NCI-H524 (cell line): ENCODE measurements around the gene SLC25A23.
A peak's percentile ranks its signal among the peaks of the same experiment; 100 is the strongest.

Experiments used
- DNase-seq, 2 experiments: peaks; one replicate each; lab custom pipeline; 2025; lab: John Stamatoyannopoulos, UW

SLC25A23 gene

GRCh38 chr19:6481541-6482342, 22.1 kb upstream of the SLC25A23 start, which contains the start of gene DENND1C:
Gene DENND1C, minus strand, starts transcription at chr19:6481787. Its CDS starts 92 bp downstream, at chr19:6481695.
- DNase-seq = peak in 1 of 2 experiments; percentile 34

GRCh38 chr19:6480848-6481415, 21.3 kb upstream of the SLC25A23 start:
- DNase-seq = no peak

GRCh38 chr19:6479836-6480398, 20.3 kb upstream of the SLC25A23 start:
- DNase-seq = no peak

- no peak for DNase-seq
Measured at GRCh38 chr19:6478815-6479214, 19.2 kb upstream of the SLC25A23 start.

GRCh38 chr19:6476896-6477431, 17.4 kb upstream of the SLC25A23 start:
- no peak for DNase-seq

- peak in 1 of 2 experiments; percentile 19 for DNase-seq
Measured at GRCh38 chr19:6476155-6476895, 16.7 kb upstream of the SLC25A23 start.

GRCh38 chr19:6475321-6476108, 15.9 kb upstream of the SLC25A23 start:
- DNase-seq = no peak

- DNase-seq = no peak
Measured at GRCh38 chr19:6473647-6474046, 14.1 kb upstream of the SLC25A23 start.

- DNase-seq = no peak
Measured at GRCh38 chr19:6472713-6473112, 13.1 kb upstream of the SLC25A23 start.

- no peak for DNase-seq
Measured at GRCh38 chr19:6471076-6471475, 11.5 kb upstream of the SLC25A23 start.

GRCh38 chr19:6470173-6470572, 10.6 kb upstream of the SLC25A23 start:
- DNase-seq = no peak

- no peak for DNase-seq
Measured at GRCh38 chr19:6467384-6467783, 7.8 kb upstream of the SLC25A23 start.

GRCh38 chr19:6466526-6467248, 7.1 kb upstream of the SLC25A23 start:
- no peak for DNase-seq

- no peak for DNase-seq
Measured at GRCh38 chr19:6465663-6466062, 6.1 kb upstream of the SLC25A23 start.

GRCh38 chr19:6465006-6465405, 5.4 kb upstream of the SLC25A23 start:
- no peak for DNase-seq

- no peak for DNase-seq
Measured at GRCh38 chr19:6464070-6464873, 4.7 kb upstream of the SLC25A23 start, which contains the start of gene CRB3. Gene CRB3, plus strand, starts transcription at chr19:6464271. Its CDS starts 431 bp downstream, at chr19:6464702.

GRCh38 chr19:6460099-6460884, 700 bp upstream of the SLC25A23 start:
- DNase-seq = peak; percentile 99

- no peak for DNase-seq
Measured at GRCh38 chr19:6458695-6459261, 814 bp downstream of the SLC25A23 start.
